Measurements from ENCODE around the gene HIPK4.

DNA sequence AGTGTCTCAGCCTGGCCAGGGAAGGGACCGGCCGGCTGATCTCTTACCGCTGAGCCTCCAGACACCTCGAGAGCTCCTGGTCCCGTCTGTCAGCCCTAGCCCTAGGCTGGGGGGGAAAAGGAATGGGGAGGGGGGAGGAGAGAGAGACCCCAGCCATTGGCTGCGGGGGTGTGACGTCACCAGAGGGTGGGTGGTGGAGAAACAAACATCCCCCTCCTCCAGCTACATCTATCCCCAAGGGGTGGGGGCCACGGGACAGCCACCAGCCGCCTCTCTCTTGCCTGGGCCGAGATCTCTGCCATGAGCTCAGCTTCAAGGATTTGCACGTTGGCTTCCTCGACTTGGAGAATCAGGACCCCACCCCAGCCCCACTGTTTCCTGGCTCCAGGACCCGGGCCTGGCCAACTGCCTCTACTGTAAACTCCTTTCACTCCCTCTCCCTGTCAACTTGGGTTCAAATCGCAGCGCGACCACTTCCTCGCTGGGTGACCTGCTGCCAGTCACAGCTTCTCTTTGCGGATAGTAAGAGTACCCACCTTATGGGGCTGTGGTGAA is 23.4 kb upstream of the HIPK4 start, which contains the start of gene PRX:
- TF ChIP-seq CTCF (IDR thresholded peaks at IDR 0.05) (no peak), POLR2A (IDR thresholded peaks at IDR 0.05; ENCODE audit: low read length) (no peak), HDAC2 (IDR thresholded peaks at IDR 0.05) (no peak), RNF2 (IDR thresholded peaks at IDR 0.05; ENCODE audit: borderline replicate concordance, low read depth) (no peak), NR3C1 (IDR thresholded peaks at IDR 0.05) (no peak), MAZ (IDR thresholded peaks at IDR 0.05; ENCODE audit: borderline replicate concordance, low read depth, low read length) (no peak)
